Activated CD4-positive, alpha-beta T cell treated with anti-CD3 and anti-CD28 coated beads, Interleukin-2, amount 10 ng/mL, durations not matched to agents 24 days and 14 days (primary cell): Measurements from ENCODE around the gene ASXL3. TPM values are rescaled to one million over a fixed set of nuclear protein-coding genes. Genes with fewer than 3 reads are reported as not detected.

Experiments used
- DNase-seq: peaks from one replicate; pipeline ENCODE4 v3.0.0; 2022
- H3K27ac Mint-ChIP-seq: one replicate; pipeline ENCODE4 v1.8.0; 2022; ENCODE audit warnings: mild to moderate bottlenecking, mixed read lengths
- H3K27me3 Mint-ChIP-seq: one replicate; pipeline ENCODE4 v1.8.0; 2022; ENCODE audit warnings: mixed read lengths
- H3K36me3 Mint-ChIP-seq: one replicate; pipeline ENCODE4 v1.8.0; 2022; ENCODE audit warnings: low read depth, mild to moderate bottlenecking, mixed read lengths
- H3K4me1 Mint-ChIP-seq: one replicate; pipeline ENCODE4 v1.8.0; 2021; ENCODE audit warnings: mixed read lengths
- H3K4me3 Mint-ChIP-seq: one replicate; pipeline ENCODE4 v1.8.0; 2022; ENCODE audit warnings: mild to moderate bottlenecking, moderate library complexity, mixed read lengths
- H3K9me3 Mint-ChIP-seq: one replicate; pipeline ENCODE4 v1.8.0; 2021; ENCODE audit warnings: mixed read lengths
- intact Hi-C: fragments of 100-400 bp; cut with micrococcal nuclease; formaldehyde crosslinking; loops from one replicate; pipeline ENCODE4 v1.15.1; 2023
- total RNA-seq: library from RNA; stranded (reverse); gene quantifications from 2 replicates; pipeline ENCODE4 v1.2.3, GENCODE V29; 2022

Gene ASXL3
- not detected in 2 replicates for total RNA-seq

DNA sequence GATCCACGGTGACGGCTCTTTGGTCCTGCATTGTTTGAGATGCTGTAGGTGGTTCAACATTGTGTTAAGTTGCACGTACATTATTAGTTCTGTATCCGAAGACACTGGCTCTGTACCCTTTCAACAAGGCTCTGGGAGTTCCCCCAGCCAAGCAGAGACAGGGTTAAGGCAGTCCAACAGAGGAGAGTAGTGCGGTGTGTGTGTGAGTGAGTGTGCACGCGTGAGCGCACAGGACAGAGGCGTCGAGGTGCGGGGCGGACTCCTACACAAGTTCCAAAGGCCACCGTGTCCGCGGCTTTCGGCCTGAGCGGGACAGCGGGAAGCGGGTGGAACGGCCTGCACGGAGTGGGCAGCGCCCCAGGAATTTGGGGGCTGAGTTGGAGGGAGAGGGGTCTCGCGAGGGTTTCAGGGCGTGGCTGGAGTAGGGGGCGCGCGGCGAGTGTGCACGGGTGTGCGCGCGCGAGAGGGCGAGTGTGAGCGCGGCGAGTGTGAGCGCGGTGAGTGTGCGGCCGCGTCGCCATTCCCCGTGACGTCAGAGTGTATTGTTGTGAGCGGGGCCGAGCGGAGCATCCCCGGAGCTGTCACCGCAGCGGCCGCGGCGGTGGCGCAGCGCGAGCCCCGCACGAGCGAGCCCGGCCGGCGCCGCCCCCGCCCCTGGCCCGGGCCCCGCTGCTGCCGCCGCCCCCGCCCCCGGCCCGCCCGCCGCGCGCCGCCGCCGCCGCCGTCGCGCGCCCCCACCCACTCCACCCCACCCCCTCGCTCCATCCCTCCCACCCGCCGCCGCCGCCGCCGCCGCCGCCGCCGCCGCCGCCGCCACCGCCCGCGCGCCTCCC is at the start of gene ASXL3:
ASXL3 (plus strand) TSS at position 535 of the 833 bp plus-strand sequence. CDS start 413 bp downstream, outside the sequence.
- peaks cover 2% of the 10 kb centered on the region for H3K4me1 Mint-ChIP-seq
- peak within 1 kb of the TSS; percentile 82 for H3K4me3 Mint-ChIP-seq
- peaks cover 3% of the 10 kb centered on the region for H3K36me3 Mint-ChIP-seq
- DNase-seq = no peak
- peaks cover 19% of the 10 kb centered on the region for H3K27me3 Mint-ChIP-seq
- intact Hi-C loops = no loop called here
- no peaks in the 10 kb centered on the region for H3K9me3 Mint-ChIP-seq
- H3K27ac Mint-ChIP-seq = peak within 1 kb of the TSS; percentile 72

DNA sequence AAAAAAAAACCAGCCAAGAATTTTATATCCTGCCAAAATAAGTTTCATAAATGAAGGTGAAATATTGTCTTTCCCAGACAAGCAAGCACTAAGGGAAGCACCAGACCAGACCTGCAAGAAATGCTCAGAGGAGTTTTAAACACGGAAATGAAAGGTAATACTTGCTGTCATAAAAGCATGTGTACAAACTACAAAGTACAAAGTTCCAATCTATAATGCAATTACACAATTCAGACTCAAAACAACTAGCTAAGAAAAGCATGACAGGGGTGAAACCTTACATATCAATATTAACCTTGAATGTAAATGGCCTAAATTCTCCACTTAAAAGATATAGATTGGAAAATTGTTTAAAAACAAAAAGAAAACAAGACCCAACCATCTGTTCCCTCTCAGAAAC is 45.0 kb upstream of the ASXL3 start:
- H3K4me1 Mint-ChIP-seq = no peaks in the 10 kb centered on the region
- H3K27ac Mint-ChIP-seq = no peak overlapping the region
- no peaks in the 10 kb centered on the region for H3K27me3 Mint-ChIP-seq
- H3K4me3 Mint-ChIP-seq = no peak overlapping the region
- no peaks in the 10 kb centered on the region for H3K36me3 Mint-ChIP-seq
- no peak for DNase-seq
- no peaks in the 10 kb centered on the region for H3K9me3 Mint-ChIP-seq
- intact Hi-C loops = no loop called here

DNA sequence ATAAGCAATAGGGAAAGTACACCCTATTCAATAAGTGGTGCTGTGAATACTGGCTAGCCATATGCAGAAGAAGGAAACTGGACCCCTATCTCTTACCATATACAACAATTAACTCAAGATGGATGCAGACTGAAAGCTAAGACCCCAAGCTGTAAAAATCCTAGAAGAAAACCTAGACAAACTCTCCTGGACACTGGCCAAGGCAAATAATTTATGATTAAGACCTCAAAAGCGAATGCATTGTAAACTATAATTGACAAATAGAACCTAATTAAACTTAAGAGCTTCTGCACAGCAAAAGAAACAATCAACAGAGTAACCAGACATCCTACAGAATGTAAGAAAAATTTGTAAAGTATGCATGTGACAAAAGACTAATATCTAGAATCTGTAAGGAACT is 41.1 kb upstream of the ASXL3 start:
- Mint-ChIP-seq H3K4me3 (no peak overlapping the region), H3K4me1 (no peaks in the 10 kb centered on the region), H3K27ac (no peak overlapping the region), H3K9me3 (no peaks in the 10 kb centered on the region), H3K36me3 (no peaks in the 10 kb centered on the region), H3K27me3 (no peaks in the 10 kb centered on the region)
- no peak for DNase-seq
- intact Hi-C loops = no loop called here

DNA sequence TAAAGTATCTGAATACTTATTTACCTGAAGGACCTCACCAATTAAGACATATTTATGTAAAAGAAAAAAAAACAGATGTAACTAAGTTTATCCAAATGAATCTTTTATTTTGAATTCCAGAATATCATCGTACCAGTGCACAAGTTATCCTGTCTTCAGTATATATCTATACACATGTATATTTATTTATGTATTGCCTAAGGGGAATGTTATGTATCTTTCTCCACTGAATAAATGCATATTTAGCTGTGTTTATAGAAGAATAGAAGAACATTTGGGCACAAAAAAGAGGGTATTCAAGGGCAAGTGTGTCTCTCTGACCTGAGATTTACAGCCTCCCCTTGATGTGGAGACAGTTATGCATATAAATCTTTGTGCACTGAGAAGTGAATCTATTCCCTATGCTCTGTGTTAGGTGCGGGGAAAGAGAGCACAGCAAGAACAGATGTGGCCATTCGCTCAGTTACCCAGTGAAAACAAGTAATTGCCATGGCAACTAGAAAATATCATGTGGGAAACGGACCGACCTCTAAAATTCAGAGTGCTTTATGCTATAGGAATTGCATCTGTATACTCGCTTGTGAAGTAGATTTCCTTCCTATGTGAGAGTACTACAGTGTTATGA is 39.5 kb upstream of the ASXL3 start:
- intact Hi-C loops = no loop called here
- H3K27me3 Mint-ChIP-seq = no peaks in the 10 kb centered on the region
- H3K36me3 Mint-ChIP-seq = no peaks in the 10 kb centered on the region
- DNase-seq = no peak
- H3K27ac Mint-ChIP-seq = no peak overlapping the region
- H3K4me1 Mint-ChIP-seq = no peaks in the 10 kb centered on the region
- no peak overlapping the region for H3K4me3 Mint-ChIP-seq
- no peaks in the 10 kb centered on the region for H3K9me3 Mint-ChIP-seq

- Mint-ChIP-seq H3K4me3 (no peak overlapping the region), H3K9me3 (no peaks in the 10 kb centered on the region), H3K27me3 (no peaks in the 10 kb centered on the region), H3K27ac (no peak overlapping the region), H3K4me1 (no peaks in the 10 kb centered on the region), H3K36me3 (no peaks in the 10 kb centered on the region)
- intact Hi-C loops = no loop called here
- DNase-seq = no peak
These were observed 37.6 kb upstream of the ASXL3 start for GRCh38 chr18:33540392-33540791.

DNA sequence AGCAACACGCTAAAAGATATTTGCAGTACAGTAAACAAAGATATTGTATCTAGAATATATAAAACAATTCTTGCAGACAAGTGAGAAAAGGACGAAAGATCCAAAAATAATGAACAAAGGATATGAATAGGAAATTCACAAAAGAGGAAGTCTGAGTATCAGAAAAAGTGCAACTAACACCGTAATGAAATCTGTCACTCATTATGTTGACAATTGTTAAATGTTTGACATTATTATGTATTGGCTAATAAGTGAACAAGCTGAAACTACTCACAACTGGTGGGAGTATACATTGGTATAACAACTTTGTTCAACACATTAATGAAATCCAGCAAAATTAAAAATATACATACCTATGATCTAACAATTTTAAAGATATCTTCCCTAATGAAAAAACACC is 36.7 kb upstream of the ASXL3 start:
- Mint-ChIP-seq H3K4me3 (no peak overlapping the region), H3K36me3 (no peaks in the 10 kb centered on the region), H3K9me3 (no peaks in the 10 kb centered on the region), H3K27me3 (no peaks in the 10 kb centered on the region), H3K4me1 (no peaks in the 10 kb centered on the region), H3K27ac (no peak overlapping the region)
- intact Hi-C loops = no loop called here
- DNase-seq = no peak

DNA sequence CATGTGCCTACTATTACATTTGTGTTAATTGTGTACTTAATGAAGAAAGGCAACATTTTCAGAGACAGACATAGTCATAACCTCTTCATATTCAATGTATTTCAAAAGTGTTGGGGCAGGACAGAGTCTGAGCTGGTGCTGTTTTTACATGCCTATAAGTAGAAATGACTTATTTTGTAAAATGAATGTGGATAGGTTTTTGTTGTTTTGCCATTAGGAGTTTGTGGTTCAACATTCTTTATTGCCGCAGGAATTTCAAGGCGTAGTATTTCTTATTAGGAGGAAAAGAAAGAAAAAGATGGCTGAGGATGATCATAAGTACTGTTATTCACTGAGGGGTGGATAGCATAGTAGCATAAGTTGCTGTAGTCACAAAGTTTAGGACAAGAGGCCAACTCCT is 21.2 kb upstream of the ASXL3 start:
- H3K4me1 Mint-ChIP-seq = no peaks in the 10 kb centered on the region

GRCh38 chr18:33557706-33558105 is 20.3 kb upstream of the ASXL3 start:
- Mint-ChIP-seq H3K4me1 (no peaks in the 10 kb centered on the region), H3K9me3 (no peaks in the 10 kb centered on the region), H3K27ac (no peak overlapping the region), H3K36me3 (no peaks in the 10 kb centered on the region), H3K27me3 (no peaks in the 10 kb centered on the region), H3K4me3 (no peak overlapping the region)
- DNase-seq = no peak
- intact Hi-C loops = no loop called here

More for the DNA sequence above, 21.2 kb upstream of the ASXL3 start:
- H3K36me3 Mint-ChIP-seq = no peaks in the 10 kb centered on the region
- intact Hi-C loops = no loop called here
- H3K4me3 Mint-ChIP-seq = no peak overlapping the region
- H3K27me3 Mint-ChIP-seq = no peaks in the 10 kb centered on the region
- DNase-seq = no peak
- H3K27ac Mint-ChIP-seq = no peak overlapping the region
- H3K9me3 Mint-ChIP-seq = no peaks in the 10 kb centered on the region

DNA sequence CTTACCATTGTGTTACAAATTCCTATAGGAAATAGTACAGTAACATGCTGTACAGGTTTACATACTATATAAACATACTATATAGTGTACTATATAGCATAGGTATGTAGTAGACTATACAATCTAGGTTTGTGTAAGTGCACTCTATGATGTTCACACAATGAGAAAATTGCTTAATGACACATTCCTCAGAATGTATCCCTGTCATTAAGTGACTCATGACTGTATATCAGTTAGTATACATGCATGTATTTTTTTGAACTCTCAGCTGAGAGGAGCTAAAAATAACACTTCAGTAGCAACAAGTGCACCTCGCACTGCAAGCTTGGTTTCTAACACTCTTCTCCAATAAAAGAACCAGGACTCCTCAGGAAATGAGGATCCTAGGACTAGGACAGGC is 19.5 kb upstream of the ASXL3 start:
- no peak overlapping the region for H3K4me3 Mint-ChIP-seq
- H3K27me3 Mint-ChIP-seq = no peaks in the 10 kb centered on the region
- H3K36me3 Mint-ChIP-seq = no peaks in the 10 kb centered on the region
- intact Hi-C loops = no loop called here
- H3K27ac Mint-ChIP-seq = no peak overlapping the region
- no peaks in the 10 kb centered on the region for H3K9me3 Mint-ChIP-seq
- no peaks in the 10 kb centered on the region for H3K4me1 Mint-ChIP-seq
- no peak for DNase-seq

- Mint-ChIP-seq H3K27me3 (no peaks in the 10 kb centered on the region), H3K36me3 (no peaks in the 10 kb centered on the region), H3K4me1 (no peaks in the 10 kb centered on the region), H3K27ac (no peak overlapping the region), H3K9me3 (no peaks in the 10 kb centered on the region), H3K4me3 (no peak overlapping the region)
- DNase-seq = no peak
- intact Hi-C loops = no loop called here
These were observed 17.2 kb upstream of the ASXL3 start for GRCh38 chr18:33560686-33561370.

DNA sequence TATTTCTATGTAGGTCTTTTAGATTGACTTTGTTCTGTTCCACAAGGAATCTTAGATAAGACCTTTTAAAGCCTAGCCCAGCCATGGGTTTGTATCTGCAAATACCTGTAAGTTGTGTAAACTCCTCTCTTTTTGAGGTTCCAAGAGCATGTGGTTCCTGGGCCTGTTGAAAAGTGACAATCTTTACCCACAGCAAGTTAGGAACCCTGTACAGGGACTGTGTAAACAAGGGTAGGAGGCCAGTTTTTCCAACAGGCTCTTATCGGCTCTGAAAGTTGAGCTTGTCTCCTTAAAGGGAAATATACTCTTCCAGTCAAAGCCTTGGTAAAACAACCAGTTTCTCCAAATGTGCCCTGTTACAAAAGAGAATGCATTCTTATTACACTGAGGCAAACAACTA is 15.3 kb upstream of the ASXL3 start:
- H3K9me3 Mint-ChIP-seq = no peaks in the 10 kb centered on the region
- no peaks in the 10 kb centered on the region for H3K27me3 Mint-ChIP-seq
- intact Hi-C loops = no loop called here
- H3K4me3 Mint-ChIP-seq = no peak overlapping the region
- no peaks in the 10 kb centered on the region for H3K4me1 Mint-ChIP-seq
- DNase-seq = no peak
- H3K27ac Mint-ChIP-seq = no peak overlapping the region
- H3K36me3 Mint-ChIP-seq = no peaks in the 10 kb centered on the region

DNA sequence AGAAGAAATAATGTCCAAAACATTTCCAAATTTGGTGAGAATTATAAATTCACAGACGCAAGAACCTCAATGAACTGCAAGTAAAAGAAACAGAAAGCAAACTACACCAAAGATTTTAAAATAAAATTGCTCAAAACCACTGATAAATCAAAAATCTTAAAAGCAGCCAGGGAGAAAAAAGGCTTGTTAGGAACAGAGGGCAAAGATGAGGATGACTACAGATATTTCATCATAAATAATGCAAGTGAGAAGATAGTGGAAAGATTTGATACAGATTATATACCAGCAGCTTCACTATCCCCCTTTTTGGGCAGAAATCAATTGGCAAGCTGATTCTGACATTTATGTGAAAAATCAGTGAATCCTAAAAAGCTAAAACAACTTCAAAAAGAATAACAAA is 10.3 kb upstream of the ASXL3 start:
- H3K27ac Mint-ChIP-seq = no peak overlapping the region
- intact Hi-C loops = no loop called here
- H3K4me3 Mint-ChIP-seq = no peak overlapping the region
- H3K9me3 Mint-ChIP-seq = no peaks in the 10 kb centered on the region
- H3K4me1 Mint-ChIP-seq = no peaks in the 10 kb centered on the region
- H3K27me3 Mint-ChIP-seq = no peaks in the 10 kb centered on the region
- no peaks in the 10 kb centered on the region for H3K36me3 Mint-ChIP-seq
- no peak for DNase-seq

- no peaks in the 10 kb centered on the region for H3K4me1 Mint-ChIP-seq
- H3K27me3 Mint-ChIP-seq = peaks cover 13% of the 10 kb centered on the region
- no peak overlapping the region for H3K4me3 Mint-ChIP-seq
- no peaks in the 10 kb centered on the region for H3K36me3 Mint-ChIP-seq
- H3K27ac Mint-ChIP-seq = no peak overlapping the region
- H3K9me3 Mint-ChIP-seq = no peaks in the 10 kb centered on the region
- intact Hi-C loops = no loop called here
- no peak for DNase-seq
These were observed 5.8 kb upstream of the ASXL3 start for GRCh38 chr18:33571998-33572787.

- H3K4me1 Mint-ChIP-seq = peaks cover 2% of the 10 kb centered on the region
- intact Hi-C loops = no loop called here
These were observed 4.8 kb upstream of the ASXL3 start for GRCh38 chr18:33573193-33573592.

More at GRCh38 chr18:33573193-33573592, 4.8 kb upstream of the ASXL3 start:
- no peak for DNase-seq
- H3K27ac Mint-ChIP-seq = no peak overlapping the region
- no peaks in the 10 kb centered on the region for H3K9me3 Mint-ChIP-seq
- no peak overlapping the region for H3K4me3 Mint-ChIP-seq
- H3K36me3 Mint-ChIP-seq = peaks cover 3% of the 10 kb centered on the region
- H3K27me3 Mint-ChIP-seq = peaks cover 19% of the 10 kb centered on the region
